RKO (cell line): ENCODE measurements around the gene RSPH10B.
"Not testable (repeated sequence)": the region's sequence is repeated elsewhere in the genome, so short reads cannot be mapped to it uniquely, and the experiment has no call there.

Experiments used
- DNase-seq: peaks from one replicate; pipeline ENCODE4 v3.0.0-alpha.2; 2016; ENCODE audit warnings: low spot score

RSPH10B gene

GRCh38 chr7:5970347-5970911 is at the start of gene RSPH10B:
Gene RSPH10B (minus strand): TSS chr7:5970689. CDS start chr7:5967116, 3,573 bp downstream.
- DNase-seq, result not testable (repeated sequence)

DNA sequence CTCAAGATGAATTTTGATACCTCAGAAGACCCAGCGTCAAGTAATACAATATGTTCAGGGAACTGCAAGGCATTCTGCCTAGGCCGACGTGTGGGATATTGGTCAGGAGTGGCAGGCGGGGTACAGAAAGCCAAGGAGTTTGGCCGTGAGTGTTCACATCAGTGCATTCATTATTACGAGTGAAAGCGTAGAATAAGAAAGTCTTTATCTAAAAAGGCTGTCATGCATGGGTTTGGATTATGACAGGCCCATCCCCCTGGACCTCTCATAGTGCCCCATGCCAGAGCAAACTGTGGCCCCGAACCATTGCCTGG is 46.1 kb upstream of the RSPH10B start:
- DNase-seq, result no peak

DNA sequence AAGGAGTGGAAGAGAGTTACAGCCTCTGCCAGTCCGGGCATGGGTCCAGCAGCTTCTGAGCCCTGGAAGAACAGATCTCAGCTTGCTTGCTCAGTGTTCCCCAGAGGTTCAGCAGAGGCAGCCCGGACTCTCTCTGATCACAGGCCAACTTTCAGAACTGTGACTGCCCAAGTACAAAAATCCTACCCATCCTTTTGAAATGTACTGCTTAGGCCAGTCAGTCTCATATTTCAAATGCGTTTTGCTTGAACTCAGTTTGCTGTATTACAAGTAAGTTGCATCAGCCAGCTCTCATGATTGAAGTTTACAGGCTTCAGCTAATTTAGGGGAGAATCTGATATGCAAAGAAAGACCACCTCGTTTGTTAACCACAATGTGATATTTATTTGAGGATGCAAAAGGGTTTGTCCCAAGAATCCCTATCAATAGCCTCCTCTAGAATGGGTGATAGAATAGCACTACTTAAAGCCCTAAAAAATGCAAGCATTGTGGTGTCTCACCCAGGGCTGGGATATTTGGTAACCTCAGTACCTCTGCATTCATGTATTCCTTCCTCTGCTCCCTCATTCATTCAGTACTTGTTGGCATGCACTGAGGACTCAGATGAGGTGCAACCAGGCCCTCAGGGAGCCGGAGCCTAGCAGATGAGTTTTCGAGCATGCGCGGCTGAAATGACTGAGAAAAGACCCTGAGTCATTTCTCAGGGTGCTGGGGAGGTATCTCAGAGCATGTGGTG is 45.6 kb upstream of the RSPH10B start:
- DNase-seq, result peak; percentile 35

DNA sequence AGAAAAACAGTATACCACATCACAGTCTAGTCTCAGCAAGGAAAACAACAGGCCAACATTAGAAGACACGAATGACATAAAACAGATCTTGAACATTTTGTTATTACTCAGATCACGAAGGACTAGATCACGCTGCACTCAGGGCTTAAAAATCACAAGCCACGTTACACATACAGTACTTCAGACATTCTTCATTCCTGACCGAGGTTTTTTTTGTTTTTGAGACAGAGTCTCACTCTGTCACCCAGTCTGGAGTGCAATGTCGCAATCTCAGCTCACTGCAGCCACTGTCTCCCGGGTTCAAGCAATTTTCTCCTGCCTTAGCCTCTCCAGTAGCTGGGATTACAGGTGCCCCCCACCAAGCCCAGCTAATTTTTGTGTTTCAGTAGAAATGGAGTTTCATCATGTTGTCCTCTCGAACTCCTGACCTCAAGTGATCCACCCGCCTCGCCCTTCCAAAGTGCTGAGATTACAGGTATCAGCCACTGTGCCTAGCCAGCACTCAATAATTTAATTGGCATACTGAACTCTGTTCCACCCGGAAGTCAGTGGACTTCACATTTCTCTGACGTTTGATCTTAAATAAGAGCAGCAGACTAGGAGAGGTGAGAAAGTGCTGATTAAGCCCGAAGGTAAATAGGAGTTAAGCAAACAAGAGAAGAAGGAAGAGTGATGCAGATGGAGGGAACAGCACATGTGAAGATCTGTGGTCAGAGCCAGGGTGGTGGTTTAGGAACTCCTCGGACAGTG is 42.0 kb upstream of the RSPH10B start:
- no peak for DNase-seq

- no peak for DNase-seq
These were observed 41.1 kb upstream of the RSPH10B start for GRCh38 chr7:6011541-6011940.

DNA sequence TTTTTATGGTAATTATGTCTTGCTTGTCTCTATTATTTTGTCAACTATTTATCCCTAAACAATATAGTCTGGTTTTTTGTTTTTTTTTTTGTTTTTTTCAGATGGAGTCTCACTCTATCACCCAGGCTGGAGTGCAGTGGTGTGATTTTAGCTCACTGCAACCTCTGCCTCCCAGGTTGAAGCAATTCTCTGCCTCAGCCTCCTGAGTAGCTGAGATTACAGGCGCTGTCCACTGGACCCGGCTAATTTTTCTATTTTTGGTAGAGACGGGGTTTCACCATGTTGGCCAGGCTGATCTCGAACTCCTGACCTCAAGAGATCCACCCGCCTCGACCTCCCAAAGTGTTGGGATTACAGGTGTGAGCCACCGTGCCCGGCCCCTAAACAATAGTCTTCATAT is 39.9 kb upstream of the RSPH10B start:
- DNase-seq, result not testable (repeated sequence)

GRCh38 chr7:6008668-6009611 is 38.5 kb upstream of the RSPH10B start, which contains the start of the genes AIMP2 and PMS2:
Gene AIMP2 (plus strand): TSS chr7:6009272. CDS start chr7:6009364, 92 bp downstream.
Gene PMS2 (minus strand): TSS chr7:6009049. CDS start chr7:6009019, 30 bp downstream.
- peak; percentile 98 for DNase-seq

DNA sequence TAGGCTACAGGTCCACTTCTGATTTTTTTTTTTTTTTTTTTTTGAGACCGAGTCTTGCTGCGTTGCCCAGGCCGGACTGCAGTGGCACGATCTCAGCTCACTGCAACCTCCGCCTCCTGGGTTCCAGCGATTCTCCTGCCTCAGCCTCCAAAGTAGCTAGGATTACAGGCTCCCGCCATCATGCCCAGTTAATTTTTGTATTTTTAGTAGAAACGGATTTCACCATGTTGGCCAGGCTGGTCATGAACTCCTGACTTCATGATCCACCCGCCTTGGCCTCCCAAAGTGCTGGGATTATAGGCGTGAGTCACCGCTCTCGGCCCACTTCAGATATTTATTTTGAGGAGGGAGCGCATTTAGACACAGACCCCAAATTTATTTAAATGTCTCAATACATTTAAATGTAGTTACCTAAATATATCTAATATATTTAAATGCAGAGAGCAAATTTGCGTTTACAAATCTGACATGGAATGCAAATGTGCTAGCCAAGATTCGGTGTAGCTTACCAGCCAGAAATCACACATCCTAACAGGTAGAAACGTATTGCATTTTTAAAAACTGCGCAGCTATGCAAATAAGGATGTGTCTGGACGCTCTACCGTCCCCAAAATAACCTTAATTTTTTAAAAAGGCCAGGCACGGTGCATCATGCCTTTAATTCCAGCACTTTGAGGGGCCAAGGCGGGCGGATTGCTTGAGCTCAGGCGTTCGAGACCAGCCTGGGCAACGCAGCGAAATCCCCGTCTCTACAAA is 37.5 kb upstream of the RSPH10B start:
- DNase-seq, result peak; percentile 42

GRCh38 chr7:6007386-6007785 is 36.9 kb upstream of the RSPH10B start:
- DNase-seq, result no peak

- DNase-seq, result peak; percentile 65
These were observed 26.8 kb upstream of the RSPH10B start for GRCh38 chr7:5997210-5997808.

DNA sequence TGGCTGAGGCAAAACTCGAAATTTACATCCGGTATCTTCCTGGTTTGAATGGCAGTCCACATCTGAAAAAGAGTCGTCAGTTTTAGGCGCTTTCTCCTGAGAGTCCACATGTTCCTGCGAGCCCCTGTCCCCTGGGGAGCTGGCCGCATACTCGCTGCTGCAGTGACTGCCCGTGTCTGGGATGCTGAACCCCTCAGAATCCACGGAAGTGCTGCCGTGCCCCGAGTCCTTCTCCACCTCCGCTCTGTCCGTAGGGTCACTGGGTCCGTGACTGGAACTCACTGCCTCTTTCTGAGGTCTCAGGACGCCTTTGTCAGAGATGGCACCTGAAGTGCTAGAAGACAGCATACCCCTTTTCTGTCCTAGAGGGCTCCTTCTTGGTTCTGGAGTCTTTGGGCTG is 16.6 kb upstream of the RSPH10B start:
- DNase-seq, result not testable (repeated sequence)

- DNase-seq, result not testable (repeated sequence)
These were observed 9.3 kb upstream of the RSPH10B start for GRCh38 chr7:5979680-5980314.

DNA sequence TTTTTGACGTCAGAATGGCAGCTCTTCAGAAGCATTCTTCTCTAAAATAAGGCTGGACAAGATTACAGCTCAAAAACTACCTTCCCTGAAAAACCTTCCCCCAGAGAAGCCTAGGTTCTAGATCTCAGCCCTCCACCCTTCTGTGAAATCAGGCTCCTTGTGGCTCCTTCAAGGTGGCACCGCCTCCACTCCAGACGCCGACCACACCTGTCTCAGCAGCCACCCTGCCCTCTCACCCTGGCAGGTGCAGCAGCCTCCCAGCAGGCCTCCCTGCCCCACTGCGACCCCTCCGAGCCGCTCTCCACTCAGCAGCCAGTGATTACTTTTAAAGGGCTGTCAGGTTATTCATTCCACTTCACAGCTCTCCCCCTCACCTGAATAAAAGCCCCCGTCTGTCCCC is 3.1 kb upstream of the RSPH10B start:
- not testable (repeated sequence) for DNase-seq

GRCh38 chr7:5963810-5964209 is 6.7 kb downstream of the RSPH10B start:
- DNase-seq, result not testable (repeated sequence)

GRCh38 chr7:5963205-5963604 is 7.3 kb downstream of the RSPH10B start:
- DNase-seq, result not testable (repeated sequence)

DNA sequence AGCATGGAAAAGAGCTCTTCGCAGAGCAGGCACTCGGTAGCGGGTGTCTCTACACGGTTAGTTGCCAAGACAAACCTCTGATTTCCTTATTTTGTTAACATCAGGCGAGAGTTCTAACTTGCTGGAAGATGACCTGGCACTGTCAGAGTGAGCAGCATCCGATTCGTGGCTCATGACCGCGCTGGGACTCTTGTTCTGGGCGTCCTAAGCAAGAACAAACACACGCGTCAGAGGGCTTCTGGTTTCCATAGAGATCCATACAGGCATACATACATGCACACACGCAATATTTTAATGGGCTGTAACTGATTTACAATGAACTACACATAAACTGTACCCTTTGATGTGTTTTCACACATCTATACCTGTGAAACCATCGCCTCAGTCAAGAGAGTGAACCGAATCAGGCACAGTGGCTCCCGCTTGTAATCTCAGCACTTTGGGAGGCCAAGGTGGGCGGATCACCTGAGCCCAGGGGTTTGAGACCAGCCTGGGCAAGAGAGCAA is 35.5 kb downstream of the RSPH10B start:
- DNase-seq, result not testable (repeated sequence)

DNA sequence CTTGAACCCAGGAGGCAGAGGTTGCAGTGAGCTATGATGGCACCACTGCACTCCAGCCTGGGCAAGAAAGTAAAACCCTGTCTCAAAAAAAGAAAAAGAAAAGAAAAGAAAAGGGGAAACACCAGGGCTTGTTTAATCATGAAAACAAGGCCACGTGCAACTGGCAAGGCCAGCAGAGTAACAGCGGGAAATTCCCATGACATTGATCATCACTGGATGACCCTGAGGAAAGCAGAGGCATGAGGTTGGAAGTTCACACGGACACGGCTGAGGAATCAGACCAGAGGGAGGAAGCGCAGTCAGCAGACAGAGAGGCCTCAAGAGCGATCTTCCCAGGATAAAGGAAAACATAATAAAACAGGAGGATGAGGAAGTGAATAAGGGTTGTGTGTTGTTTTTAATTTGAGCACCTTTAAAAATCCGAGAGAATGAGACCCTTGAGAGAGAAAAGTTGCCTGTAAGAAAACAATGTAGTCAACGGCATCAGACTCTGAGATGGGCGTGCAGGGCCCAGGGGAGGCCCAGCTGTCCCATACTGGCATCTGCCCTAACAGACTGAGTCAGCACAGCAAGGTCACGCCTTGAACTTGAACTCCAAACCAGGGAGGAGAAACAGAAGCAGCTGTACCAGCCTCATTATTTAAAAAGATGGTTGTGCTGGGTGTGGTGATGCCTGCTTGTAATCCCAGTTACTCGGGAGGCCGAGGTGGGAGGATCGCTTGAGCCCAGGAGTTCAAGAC is 38.4 kb downstream of the RSPH10B start:
- not testable (repeated sequence) for DNase-seq

DNA sequence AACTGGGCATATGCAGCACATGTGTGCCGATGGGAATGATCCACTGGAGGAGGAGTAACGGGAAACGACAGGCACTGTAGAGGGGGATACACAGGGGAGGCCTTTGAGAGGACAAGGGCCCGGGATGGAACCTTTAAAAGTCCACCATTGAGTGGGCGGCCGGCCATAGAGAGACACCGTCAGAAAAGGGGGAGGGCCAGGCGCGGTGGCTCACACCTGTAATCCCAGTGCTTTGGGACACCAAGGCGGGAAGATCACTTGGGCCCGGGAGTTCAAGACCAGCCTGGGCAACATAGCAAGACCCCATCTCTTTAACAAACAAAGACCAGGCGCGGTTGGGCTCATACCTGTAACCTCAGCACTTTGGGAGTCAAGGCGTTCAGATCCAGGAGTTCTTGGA is 39.2 kb downstream of the RSPH10B start:
- not testable (repeated sequence) for DNase-seq

- DNase-seq, result not testable (repeated sequence)
These were observed 40.2 kb downstream of the RSPH10B start for GRCh38 chr7:5930290-5930689.
